BLaER1 (cell line): ENCODE results near the gene ATP11A.
"Not testable (repeated sequence)": the region's sequence is repeated elsewhere in the genome, so short reads cannot be mapped to it uniquely, and the experiment has no call there.

Experiments used
- H3K27ac ChIP-seq: shearing (Covaris generic); formaldehyde crosslinking; 2 replicates; pipeline ENCODE4 v1.8.1; 2022
- H3K27me3 ChIP-seq: shearing (Covaris generic); formaldehyde crosslinking; 2 replicates; pipeline ENCODE4 v1.8.1; 2022
- H3K36me3 ChIP-seq: shearing (Covaris generic); formaldehyde crosslinking; 2 replicates; pipeline ENCODE4 v1.8.1; 2022
- H3K4me1 ChIP-seq: shearing (Covaris generic); formaldehyde crosslinking; 2 replicates; pipeline ENCODE4 v1.8.1; 2022
- H3K4me2 ChIP-seq: shearing (Covaris generic); formaldehyde crosslinking; 2 replicates; pipeline ENCODE4 v1.8.1; 2022
- H3K4me3 ChIP-seq: shearing (Covaris generic); formaldehyde crosslinking; 2 replicates; pipeline ENCODE4 v1.8.1; 2022
- H3K9ac ChIP-seq: shearing (Covaris generic); formaldehyde crosslinking; 2 replicates; pipeline ENCODE4 v1.8.1; 2022
- H3K9me3 ChIP-seq: shearing (Covaris generic); formaldehyde crosslinking; 2 replicates; pipeline ENCODE4 v1.8.1; 2022
- H4K20me1 ChIP-seq: shearing (Covaris generic); formaldehyde crosslinking; 2 replicates; pipeline ENCODE4 v1.8.1; 2022
- Cebpa-rat ChIP-seq: shearing (Covaris generic); IDR thresholded peaks from 2 replicates; pipeline ENCODE4 v1.8.1; 2022

ATP11A gene

DNA sequence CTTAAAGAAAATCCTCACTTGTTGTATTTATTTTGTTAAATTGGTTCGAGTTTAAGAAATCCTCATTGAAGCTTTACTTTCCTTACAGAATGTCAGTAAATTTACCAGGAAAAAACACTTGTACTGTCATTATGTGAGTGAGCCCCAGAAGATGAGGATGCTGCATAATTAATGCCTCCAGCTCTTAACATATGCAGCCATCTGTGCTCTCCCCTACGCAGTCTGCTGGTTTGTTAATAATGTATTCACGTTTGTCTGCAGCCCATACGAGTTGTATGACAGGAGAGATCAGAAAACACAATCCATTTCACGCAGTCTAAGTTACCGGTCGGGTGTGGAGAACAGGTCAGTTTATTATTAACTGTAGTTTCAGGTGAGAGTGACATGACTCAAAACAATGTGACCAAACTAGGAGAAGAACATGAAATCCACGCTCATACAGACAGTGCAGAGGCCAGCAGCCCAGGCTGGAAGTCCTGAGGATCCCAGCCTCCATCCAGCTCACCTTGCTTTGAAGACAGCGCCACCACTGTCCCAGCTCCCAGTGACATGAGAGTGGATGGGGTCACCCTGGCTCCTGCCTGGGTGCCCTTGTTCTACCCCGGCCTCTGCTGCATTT lies 19.8 kb upstream of the ATP11A start:
- no peak overlapping the region for H3K9ac ChIP-seq
- no peaks in the 10 kb centered on the region for H3K36me3 ChIP-seq
- H3K9me3 ChIP-seq, result no peaks in the 10 kb centered on the region
- H4K20me1 ChIP-seq, result no peaks in the 10 kb centered on the region
- TF ChIP-seq Cebpa-rat, result no peak
- H3K27ac ChIP-seq, result no peak overlapping the region
- H3K4me1 ChIP-seq, result peaks cover 16% of the 10 kb centered on the region
- no peaks in the 10 kb centered on the region for H3K27me3 ChIP-seq
- no peak overlapping the region for H3K4me2 ChIP-seq
- no peak overlapping the region for H3K4me3 ChIP-seq

DNA sequence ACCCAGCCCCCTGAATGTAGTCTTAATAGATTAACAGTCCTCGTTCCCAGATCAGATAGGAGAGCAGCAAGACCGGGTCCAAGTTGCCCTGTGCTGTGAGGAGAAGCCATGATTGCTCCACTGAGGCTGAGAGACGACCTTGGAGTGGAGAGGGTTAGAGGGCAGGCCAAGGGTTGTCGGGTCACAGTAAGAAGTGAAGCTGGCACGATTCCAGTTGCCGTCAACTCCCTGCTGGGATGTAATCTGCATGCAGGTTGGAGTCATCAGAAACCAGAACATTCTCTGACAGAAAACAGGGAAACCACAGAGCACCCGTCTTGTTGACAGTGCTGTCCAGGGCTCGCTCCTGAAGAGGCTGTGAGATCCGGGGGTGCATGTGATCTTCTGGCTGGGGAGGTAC lies 19.0 kb upstream of the ATP11A start:
- Histone ChIP-seq H4K20me1 (no peaks in the 10 kb centered on the region), H3K4me2 (no peak overlapping the region), H3K36me3 (no peaks in the 10 kb centered on the region), H3K9ac (no peak overlapping the region), H3K4me1 (peaks cover 16% of the 10 kb centered on the region), H3K9me3 (no peaks in the 10 kb centered on the region), H3K27me3 (no peaks in the 10 kb centered on the region), H3K27ac (no peak overlapping the region), H3K4me3 (no peak overlapping the region)
- TF ChIP-seq Cebpa-rat, result no peak

DNA sequence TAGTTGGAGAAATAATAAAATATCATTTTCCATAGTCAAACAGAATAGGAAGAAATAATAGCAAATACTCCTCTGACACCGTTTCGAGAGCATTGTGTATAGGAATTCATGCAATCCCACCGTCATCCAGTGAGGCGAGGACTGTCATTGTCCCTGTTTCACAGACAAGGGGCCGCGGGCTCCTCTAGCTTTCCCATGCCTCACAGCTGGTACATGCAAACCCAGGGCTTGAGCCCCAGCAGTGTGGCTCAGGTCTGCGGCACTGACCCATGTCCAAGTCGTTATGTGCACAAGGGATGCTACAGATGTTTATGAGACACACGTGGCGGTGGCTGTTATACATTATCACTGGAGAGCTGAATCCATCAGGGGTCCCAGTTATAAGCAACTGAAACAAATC lies 18.5 kb upstream of the ATP11A start:
- no peak for TF ChIP-seq Cebpa-rat
- peaks cover 16% of the 10 kb centered on the region for H3K4me1 ChIP-seq
- no peaks in the 10 kb centered on the region for H4K20me1 ChIP-seq
- H3K4me2 ChIP-seq, result no peak overlapping the region
- H3K9me3 ChIP-seq, result no peaks in the 10 kb centered on the region
- no peak overlapping the region for H3K27ac ChIP-seq
- H3K36me3 ChIP-seq, result no peaks in the 10 kb centered on the region
- H3K4me3 ChIP-seq, result no peak overlapping the region
- no peak overlapping the region for H3K9ac ChIP-seq
- H3K27me3 ChIP-seq, result no peaks in the 10 kb centered on the region

DNA sequence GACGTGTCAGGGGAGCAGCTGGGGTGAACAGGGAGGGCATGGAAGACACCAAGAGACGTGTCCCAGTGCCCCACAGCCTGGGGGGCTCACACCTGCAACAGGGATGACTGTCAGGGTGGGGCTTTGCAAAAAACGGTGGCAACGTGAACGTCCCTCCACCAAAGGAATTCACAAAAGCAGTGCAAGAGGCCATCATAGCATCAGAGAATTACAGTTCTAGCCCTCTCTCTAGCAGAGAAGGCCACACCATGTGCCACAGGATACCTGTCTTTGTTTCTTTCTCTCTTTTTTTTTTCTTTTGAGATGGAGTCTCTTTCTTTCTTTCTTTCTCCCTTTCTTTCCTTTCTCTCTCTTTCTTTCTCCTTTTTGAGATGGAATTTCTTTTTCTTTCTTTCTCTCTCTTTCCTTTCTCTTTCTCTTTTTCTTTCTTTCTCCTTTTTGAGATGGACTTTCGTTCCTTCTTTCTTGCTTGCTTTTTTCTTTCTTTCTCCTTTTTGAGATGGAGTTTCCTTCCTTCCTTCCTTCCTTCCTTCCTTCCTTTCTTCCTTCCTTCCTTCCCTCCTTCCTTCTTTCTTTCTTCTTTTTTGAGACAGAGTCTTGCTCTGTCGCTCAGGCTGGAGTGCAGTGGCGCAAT lies 17.1 kb upstream of the ATP11A start:
- Histone ChIP-seq H3K9me3 (no peaks in the 10 kb centered on the region), H3K4me1 (peaks cover 16% of the 10 kb centered on the region), H3K36me3 (no peaks in the 10 kb centered on the region), H3K4me2 (peak overlapping the region; percentile 29), H4K20me1 (no peaks in the 10 kb centered on the region), H3K27me3 (no peaks in the 10 kb centered on the region), H3K27ac (no peak overlapping the region), H3K4me3 (no peak overlapping the region), H3K9ac (no peak overlapping the region)
- no peak for TF ChIP-seq Cebpa-rat

DNA sequence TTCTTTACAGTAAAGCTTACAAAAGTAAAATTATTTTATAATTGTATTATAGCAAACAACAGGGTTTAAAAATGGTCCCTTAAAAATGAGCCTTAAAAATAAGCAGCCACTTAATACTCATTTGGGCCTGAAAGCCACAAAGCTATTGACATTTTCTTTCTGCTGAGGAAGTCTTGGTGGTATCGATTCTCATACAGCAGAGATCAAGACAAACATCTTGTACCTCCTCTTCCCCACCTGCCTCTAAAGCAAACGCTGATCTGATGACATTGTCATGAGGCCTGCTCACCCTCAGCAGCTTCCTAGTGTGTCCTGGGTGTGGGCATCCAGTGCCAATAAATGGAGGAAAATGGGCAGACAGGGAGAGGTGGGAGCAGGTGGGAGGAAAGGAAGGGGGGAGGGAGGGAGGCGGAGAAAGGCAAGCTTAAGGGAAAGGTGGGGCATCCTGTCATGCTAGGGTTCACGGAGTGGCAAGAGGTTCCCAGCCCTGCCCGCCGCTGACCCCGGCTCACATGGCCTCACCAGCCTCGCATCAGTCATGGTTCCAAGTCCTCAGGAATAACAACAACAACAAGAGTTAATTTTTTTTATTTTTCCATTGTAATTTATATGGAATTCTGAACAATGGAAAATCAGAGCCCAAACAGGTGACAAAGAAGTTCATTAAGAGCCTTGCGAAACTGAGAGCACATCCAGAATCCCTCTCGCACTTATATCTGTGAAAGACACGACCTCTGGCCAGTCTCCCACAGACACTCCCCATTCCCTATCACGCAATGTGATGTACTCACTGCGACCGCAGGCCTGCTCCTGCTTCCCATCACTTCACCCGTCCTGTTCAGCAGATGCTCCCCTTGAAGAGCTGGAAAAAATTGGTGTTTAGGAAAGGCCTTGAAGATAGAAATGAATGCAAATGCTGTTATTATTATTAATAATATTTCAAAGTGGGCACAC lies 15.1 kb upstream of the ATP11A start:
- Histone ChIP-seq H3K9me3 (no peaks in the 10 kb centered on the region; the same call in 1 of the 2 replicates), H3K36me3 (no peaks in the 10 kb centered on the region), H3K4me1 (peaks cover 16% of the 10 kb centered on the region), H3K27me3 (no peaks in the 10 kb centered on the region), H4K20me1 (no peaks in the 10 kb centered on the region), H3K9ac (no peak overlapping the region), H3K4me3 (no peak overlapping the region), H3K4me2 (no peak overlapping the region), H3K27ac (no peak overlapping the region)
- no peak for TF ChIP-seq Cebpa-rat

DNA sequence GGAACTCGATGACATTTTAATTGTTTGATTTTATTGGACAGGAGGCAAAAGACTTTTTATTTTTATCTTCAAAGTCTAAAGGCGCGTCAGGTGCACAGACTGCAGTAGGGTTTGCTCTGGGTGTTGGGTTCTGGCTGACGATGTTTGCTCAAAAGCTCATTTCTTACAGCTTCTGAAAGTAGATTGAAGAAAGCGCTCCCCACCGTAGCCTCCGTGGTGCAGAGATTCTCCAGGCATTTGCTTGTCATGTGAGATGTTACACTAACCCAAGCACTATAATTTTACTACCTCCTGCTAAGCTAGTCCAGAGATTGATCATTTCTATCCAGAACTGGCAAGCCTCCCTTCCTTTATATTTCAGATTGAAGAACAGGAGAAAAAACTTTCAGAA lies 14.5 kb upstream of the ATP11A start:
- no peak for TF ChIP-seq Cebpa-rat
- H3K27me3 ChIP-seq, result no peaks in the 10 kb centered on the region
- H3K36me3 ChIP-seq, result no peaks in the 10 kb centered on the region
- H4K20me1 ChIP-seq, result no peaks in the 10 kb centered on the region
- no peak overlapping the region for H3K4me2 ChIP-seq
- H3K4me1 ChIP-seq, result peaks cover 16% of the 10 kb centered on the region
- H3K9ac ChIP-seq, result no peak overlapping the region
- no peaks in the 10 kb centered on the region; the same call in 1 of the 2 replicates for H3K9me3 ChIP-seq
- H3K27ac ChIP-seq, result no peak overlapping the region
- no peak overlapping the region for H3K4me3 ChIP-seq

DNA sequence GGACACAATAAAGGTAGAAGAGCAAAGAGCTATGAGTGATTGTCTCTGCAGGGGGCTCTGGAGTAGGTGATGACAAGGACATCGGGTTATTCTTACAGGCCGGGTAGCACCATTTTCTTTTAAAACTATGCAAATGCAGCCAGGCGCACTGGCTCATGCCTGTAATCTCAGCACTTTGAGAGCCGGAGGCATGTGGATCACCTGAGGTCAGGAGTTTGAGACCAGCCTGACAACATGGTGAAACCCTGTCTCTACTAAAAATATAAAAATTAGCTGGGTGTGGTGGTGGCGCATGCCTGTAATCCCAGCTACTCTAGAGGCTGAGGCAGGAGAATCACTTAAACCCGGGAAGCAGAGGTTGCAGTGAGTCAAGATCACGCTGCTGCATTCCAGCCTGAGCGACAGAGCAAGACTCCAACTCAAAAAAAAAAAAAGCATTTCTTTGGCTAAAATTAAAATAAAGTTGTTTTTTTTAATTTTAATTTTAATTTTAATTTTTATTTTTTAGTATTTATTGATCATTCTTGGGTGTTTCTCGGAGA lies 12.3 kb upstream of the ATP11A start:
- not testable (repeated sequence) for H3K9ac ChIP-seq, H3K27me3 ChIP-seq, H3K27ac ChIP-seq, H3K4me3 ChIP-seq, H3K4me2 ChIP-seq, H3K36me3 ChIP-seq, H4K20me1 ChIP-seq, H3K9me3 ChIP-seq
- H3K4me1 ChIP-seq, result peaks cover 16% of the 10 kb centered on the region

DNA sequence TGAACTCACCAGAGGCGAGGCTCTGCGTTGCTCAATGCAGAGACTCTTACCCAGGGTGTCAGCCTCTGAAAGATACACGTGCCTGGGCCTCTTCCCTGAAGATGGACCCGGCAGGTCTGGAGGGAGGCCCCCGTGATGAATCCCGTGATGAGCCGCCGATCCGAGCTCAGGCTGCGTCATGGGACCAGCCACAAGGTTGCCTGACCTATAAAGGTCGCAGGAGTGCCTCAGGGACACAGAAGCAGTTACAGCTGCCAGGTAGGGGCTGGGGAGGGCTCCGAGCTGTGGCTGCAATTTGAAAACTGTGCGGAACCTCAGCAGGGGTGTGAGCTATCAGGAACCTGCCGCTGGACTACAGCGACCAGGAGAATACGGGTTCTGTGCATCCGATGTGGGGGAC lies 10.5 kb upstream of the ATP11A start:
- no peaks in the 10 kb centered on the region for H3K27me3 ChIP-seq
- H4K20me1 ChIP-seq, result no peaks in the 10 kb centered on the region
- no peak overlapping the region for H3K9ac ChIP-seq
- no peaks in the 10 kb centered on the region for H3K36me3 ChIP-seq
- no peak overlapping the region for H3K4me3 ChIP-seq
- no peaks in the 10 kb centered on the region; the same call in 1 of the 2 replicates for H3K9me3 ChIP-seq
- H3K4me2 ChIP-seq, result no peak overlapping the region
- no peaks in the 10 kb centered on the region for H3K4me1 ChIP-seq
- no peak for TF ChIP-seq Cebpa-rat
- H3K27ac ChIP-seq, result no peak overlapping the region

DNA sequence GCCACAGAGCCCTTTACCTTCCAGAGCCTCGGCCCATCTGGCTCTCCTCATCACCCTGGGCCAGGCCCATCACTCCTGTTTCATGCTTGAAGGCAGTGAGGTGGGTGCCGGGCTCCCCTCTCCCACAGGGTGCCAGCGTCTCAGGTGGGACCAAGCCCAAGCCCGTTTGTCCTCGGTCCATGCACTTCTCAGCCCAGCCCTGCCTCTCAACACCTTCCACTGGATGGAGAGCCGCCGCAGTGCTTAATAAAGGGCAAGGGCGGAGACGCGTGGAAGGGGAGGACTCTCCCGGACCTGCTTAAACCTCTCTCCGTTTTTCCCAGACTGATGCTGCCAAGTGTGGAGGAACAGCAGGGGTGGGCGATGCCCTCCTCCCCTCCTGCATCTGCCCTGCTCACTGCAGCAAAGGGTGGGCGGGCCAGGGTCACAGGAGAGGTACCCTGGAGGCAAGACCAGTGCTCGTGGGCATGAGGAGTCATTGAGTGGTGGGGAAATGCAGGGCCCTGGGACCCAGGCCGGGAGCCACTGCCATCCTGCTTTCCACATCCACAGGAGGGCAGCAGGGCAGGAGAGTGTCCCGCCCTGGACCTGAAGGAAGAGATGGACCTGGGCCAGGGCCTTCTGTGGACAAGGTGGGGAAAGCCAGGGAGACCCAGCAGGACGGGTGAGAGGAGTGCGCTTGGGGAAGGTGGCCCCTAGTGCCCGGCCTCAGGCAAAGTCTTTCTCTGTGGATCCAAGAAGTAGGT lies 9.7 kb upstream of the ATP11A start:
- Histone ChIP-seq H3K27ac (no peak overlapping the region), H3K4me1 (no peaks in the 10 kb centered on the region), H3K9ac (no peak overlapping the region), H3K27me3 (no peaks in the 10 kb centered on the region), H4K20me1 (no peaks in the 10 kb centered on the region), H3K36me3 (no peaks in the 10 kb centered on the region), H3K4me3 (no peak overlapping the region), H3K4me2 (no peak overlapping the region), H3K9me3 (no peaks in the 10 kb centered on the region; the same call in 1 of the 2 replicates)
- no peak for TF ChIP-seq Cebpa-rat
